GM13977 (cell line): ENCODE data around the gene GTF3C1.

Experiments
- DNase-seq: peaks from one replicate; pipeline ENCODE4 v3.0.0; 2012; ENCODE audit warnings: low spot score
- in situ Hi-C: fragments of 300-500 bp; cut with MboI; formaldehyde crosslinking; loops from one replicate; pipeline ENCODE4 v1.12.0; 2022; ENCODE audit warnings: low sequenced_read_pairs, low pct_unique_long_range_greater_than_20kb, mixed read lengths, inconsistent platforms; ENCODE audit not compliant: unreplicated experiment
- TF ChIP-seq, protein P1 (sequence below): IDR thresholded peaks from 2 replicates; pipeline ENCODE4 v1.5.1; 2012; ENCODE audit warnings: mild to moderate bottlenecking, control low read depth; ENCODE audit not compliant: insufficient read depth; ENCODE audit errors: extremely low read depth, missing control alignments

GTF3C1 gene

GRCh38 chr16:27445502-27446175 lies 104.1 kb downstream of the GTF3C1 start:
- DNase-seq = no peak
- in situ Hi-C loops = no loop called here
- TF ChIP-seq, protein P1, sequence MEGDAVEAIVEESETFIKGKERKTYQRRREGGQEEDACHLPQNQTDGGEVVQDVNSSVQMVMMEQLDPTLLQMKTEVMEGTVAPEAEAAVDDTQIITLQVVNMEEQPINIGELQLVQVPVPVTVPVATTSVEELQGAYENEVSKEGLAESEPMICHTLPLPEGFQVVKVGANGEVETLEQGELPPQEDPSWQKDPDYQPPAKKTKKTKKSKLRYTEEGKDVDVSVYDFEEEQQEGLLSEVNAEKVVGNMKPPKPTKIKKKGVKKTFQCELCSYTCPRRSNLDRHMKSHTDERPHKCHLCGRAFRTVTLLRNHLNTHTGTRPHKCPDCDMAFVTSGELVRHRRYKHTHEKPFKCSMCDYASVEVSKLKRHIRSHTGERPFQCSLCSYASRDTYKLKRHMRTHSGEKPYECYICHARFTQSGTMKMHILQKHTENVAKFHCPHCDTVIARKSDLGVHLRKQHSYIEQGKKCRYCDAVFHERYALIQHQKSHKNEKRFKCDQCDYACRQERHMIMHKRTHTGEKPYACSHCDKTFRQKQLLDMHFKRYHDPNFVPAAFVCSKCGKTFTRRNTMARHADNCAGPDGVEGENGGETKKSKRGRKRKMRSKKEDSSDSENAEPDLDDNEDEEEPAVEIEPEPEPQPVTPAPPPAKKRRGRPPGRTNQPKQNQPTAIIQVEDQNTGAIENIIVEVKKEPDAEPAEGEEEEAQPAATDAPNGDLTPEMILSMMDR = peak; percentile 20

GRCh38 chr16:27444470-27444869 lies 105.2 kb downstream of the GTF3C1 start:
- TF ChIP-seq, protein P1 = no peak
- in situ Hi-C loops = no loop called here
- no peak for DNase-seq

GRCh38 chr16:27444015-27444414 lies 105.7 kb downstream of the GTF3C1 start:
- TF ChIP-seq, protein P1 = no peak
- in situ Hi-C loops = no loop called here

GRCh38 chr16:27441998-27442397 lies 107.7 kb downstream of the GTF3C1 start:
- TF ChIP-seq, protein P1 = no peak
- no peak for DNase-seq
- in situ Hi-C loops = no loop called here

More at GRCh38 chr16:27444015-27444414, 105.7 kb downstream of the GTF3C1 start:
- no peak for DNase-seq

DNA sequence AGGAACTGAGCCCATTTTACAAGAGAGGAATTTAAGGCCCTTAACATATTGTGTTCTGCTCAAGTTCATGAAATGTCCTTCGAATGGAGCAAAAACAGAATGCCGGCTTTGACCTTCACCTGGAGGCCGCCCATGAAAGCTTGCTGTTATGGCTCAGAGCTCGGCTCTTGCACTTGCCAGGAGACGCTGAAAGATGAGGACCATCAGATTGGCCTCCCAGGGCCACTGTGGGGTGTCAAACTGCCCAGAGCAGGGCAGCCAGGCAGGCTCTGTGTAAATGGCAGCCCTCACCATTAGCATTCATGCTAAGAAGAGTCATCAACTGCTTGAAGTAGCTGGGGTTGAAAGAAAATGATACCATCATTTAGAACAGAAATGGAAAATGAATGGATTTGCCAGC lies 108.4 kb downstream of the GTF3C1 start:
- in situ Hi-C loops = no loop called here
- no peak for DNase-seq
- TF ChIP-seq, protein P1 = no peak

DNA sequence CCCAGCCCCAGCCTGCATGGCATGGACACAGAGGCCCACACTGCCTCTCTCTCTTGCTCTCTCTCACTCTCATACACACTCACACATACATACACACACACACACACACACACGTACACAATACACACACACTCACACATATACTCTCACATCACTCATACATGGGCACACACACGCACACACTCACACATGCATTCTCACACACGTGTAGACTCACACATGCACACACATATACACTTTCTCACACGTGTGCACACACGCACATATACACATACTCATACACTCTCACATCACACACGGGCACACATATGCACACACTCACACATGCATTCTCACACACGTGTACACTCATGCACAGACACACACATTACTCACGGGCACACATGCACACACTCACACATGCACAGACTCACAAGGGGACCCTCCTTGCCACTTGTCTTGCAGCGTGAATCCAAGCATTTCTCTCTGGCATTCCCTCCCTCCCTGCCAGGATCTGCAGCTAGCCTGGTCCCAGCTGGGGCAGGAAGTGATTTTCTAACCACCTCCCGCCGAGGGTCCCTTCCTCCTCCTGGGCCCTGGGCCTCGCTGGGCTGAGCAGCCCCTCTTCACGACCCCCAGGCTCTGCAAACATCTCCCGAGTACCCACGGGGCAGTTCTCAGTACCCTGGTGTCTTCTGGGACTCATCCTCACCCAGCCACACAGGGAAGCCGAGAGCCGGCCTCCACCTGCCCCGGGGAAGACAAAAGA lies 110.3 kb downstream of the GTF3C1 start:
- TF ChIP-seq, protein P1 = no peak
- no peak for DNase-seq
- in situ Hi-C loops = no loop called here
